Breast epithelium (tissue), 4 donors: ENCODE data around the gene PHKA2. TPM values are rescaled to one million over a fixed set of nuclear protein-coding genes. Genes with fewer than 3 reads are reported as not detected.

ENCODE experiments used
- DNase-seq, 2 donors: peaks; one replicate each; pipeline ENCODE4 v3.0.0-alpha.2; 2019; ENCODE audit warnings: low spot score in 2 of 2
- H3K27ac ChIP-seq, 2 donors: fragments of 200-600 bp; sonication (generic) in 1 of 2; one replicate each; pipeline ENCODE4 v1.5.1; 2016 to 2019; ENCODE audit warnings: mild to moderate bottlenecking in 1 of 2
- H3K27me3 ChIP-seq, 2 donors: fragments of 200-600 bp; sonication (generic) in 1 of 2; one replicate each; pipeline versions ENCODE4 v1.5.1 to v1.6.0; 2017 to 2019; ENCODE audit warnings: control low read depth in 1 of 2, mild to moderate bottlenecking in 1 of 2
- H3K36me3 ChIP-seq: fragments of 200-600 bp; one replicate; pipeline ENCODE4 v1.5.1; 2019
- H3K4me1 ChIP-seq, 2 donors: fragments of 200-600 bp; sonication (generic); one replicate each; pipeline ENCODE4 v1.5.1; 2016 to 2019; ENCODE audit warnings: control low read depth in 1 of 2
- H3K4me3 ChIP-seq, 3 donors: fragments of 200-600 bp; sonication (generic); 1 replicate in 2 of 3; 2 replicates in 1 of 3; pipeline ENCODE4 v1.5.1; 2016 to 2019; ENCODE audit warnings: mild to moderate bottlenecking in 3 of 3, moderate library complexity in 2 of 3
- H3K9me3 ChIP-seq, 2 donors: fragments of 200-600 bp; sonication (generic) in 1 of 2; one replicate each; pipeline ENCODE4 v1.5.1; 2016 to 2019; ENCODE audit warnings: control low read depth in 1 of 2
- POLR2A ChIP-seq: fragments of 450-650 bp; IDR thresholded peaks from one replicate; pipeline ENCODE4 v1.6.1; 2016; ENCODE audit warnings: antibody characterized with exemption, mild to moderate bottlenecking, moderate library complexity
- POLR2AphosphoS5 ChIP-seq, 3 donors: sonication (generic); formaldehyde crosslinking; IDR thresholded peaks; one replicate each; pipeline ENCODE4 v1.6.1; 2017; ENCODE audit warnings: antibody characterized with exemption in 3 of 3
- intact Hi-C: fragments of 100-400 bp; cut with DNase I; formaldehyde crosslinking; loops from one replicate; pipeline ENCODE4 v1.15.1; 2023; ENCODE audit warnings: low total_unique reads
- total RNA-seq, 3 donors: library from RNA; depleted of rRNA; stranded (reverse); fragments of >200 nt; gene quantifications; one replicate each; pipeline ENCODE4 v1.1.0, GENCODE V29; 2016
- TF ChIP-seq, protein P1 (sequence below), 3 donors: fragments of 450-650 bp; IDR thresholded peaks; one replicate each; pipeline ENCODE4 v1.5.1; 2016 to 2017; ENCODE audit warnings: antibody characterized with exemption in 3 of 3, mild to moderate bottlenecking in 3 of 3, moderate library complexity in 3 of 3

The PHKA2 gene
- total RNA-seq, 3 donors from 2014 or later, result 22.7 to 27.1 (median 25.6) TPM

DNA sequence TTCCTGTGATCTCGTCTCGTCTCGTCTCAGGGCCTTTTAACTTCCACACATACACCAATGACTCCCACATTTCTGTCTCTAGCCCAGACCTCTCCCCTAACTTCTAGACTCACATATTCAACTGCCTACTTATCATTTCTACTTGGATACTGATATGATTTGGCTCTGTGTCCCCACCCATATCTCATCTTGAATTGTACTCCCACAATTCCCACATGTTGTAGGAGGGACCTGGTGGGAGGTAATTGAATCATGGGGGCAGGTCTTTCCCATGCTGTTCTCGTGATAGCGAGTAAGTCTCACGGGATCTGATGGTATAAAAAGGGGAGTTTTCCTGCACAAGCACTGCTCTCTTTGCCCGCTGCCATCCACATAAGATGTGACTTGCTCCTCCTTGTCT lies 8.9 kb downstream of the PHKA2 start:
- no peak for TF ChIP-seq POLR2AphosphoS5 (IDR thresholded peaks at IDR 0.05)
- TF ChIP-seq, protein P1, sequence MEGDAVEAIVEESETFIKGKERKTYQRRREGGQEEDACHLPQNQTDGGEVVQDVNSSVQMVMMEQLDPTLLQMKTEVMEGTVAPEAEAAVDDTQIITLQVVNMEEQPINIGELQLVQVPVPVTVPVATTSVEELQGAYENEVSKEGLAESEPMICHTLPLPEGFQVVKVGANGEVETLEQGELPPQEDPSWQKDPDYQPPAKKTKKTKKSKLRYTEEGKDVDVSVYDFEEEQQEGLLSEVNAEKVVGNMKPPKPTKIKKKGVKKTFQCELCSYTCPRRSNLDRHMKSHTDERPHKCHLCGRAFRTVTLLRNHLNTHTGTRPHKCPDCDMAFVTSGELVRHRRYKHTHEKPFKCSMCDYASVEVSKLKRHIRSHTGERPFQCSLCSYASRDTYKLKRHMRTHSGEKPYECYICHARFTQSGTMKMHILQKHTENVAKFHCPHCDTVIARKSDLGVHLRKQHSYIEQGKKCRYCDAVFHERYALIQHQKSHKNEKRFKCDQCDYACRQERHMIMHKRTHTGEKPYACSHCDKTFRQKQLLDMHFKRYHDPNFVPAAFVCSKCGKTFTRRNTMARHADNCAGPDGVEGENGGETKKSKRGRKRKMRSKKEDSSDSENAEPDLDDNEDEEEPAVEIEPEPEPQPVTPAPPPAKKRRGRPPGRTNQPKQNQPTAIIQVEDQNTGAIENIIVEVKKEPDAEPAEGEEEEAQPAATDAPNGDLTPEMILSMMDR (IDR thresholded peaks at IDR 0.05), result no peak
- no peak for TF ChIP-seq POLR2A
- Histone ChIP-seq H3K4me1 (no peaks in the 10 kb centered on the region), H3K9me3 (no peaks in the 10 kb centered on the region), H3K4me3 (no peak overlapping the region), H3K27me3 (no peaks in the 10 kb centered on the region), H3K36me3 (no peaks in the 10 kb centered on the region), H3K27ac (no peak overlapping the region)
- intact Hi-C loops, result no loop called here
- DNase-seq, result no peak

DNA sequence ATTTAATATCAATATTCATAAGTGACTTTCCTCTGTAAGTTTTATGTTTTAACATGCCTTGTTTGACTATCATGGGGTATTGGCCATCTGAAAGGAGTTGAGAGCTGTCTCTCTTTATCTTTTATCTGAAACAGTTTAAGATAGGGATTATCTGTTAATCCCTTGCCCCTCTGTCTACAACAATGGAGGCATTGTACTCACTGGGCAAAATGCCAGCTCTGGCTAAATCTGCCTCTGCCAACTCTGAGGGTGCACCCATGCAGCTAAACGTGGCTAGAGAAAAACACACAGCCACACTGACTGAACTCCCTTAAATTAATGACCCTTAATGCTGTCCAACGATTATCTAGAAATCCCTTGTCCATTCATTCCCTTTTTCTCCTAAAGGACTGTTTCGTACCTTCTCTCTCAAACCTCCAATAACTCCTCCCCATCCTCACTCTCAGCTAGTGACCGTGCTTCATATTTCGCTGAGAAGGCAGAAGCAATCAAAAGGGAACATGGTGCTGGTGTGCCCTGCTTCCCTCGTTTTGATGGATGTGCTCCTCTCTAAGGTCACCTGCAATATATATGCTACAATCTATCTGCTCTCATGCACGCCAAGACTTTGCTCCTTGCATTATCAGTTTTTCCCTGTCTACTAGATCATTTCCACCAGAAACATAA lies 10.3 kb downstream of the PHKA2 start:
- no peak for DNase-seq
- Histone ChIP-seq H3K27me3 (no peaks in the 10 kb centered on the region), H3K27ac (no peak overlapping the region), H3K4me1 (no peaks in the 10 kb centered on the region), H3K4me3 (no peak overlapping the region), H3K9me3 (no peaks in the 10 kb centered on the region), H3K36me3 (no peaks in the 10 kb centered on the region)
- intact Hi-C loops, result no loop called here
- TF ChIP-seq, protein P1 (IDR thresholded peaks at IDR 0.05), result no peak
- no peak for TF ChIP-seq POLR2AphosphoS5 (IDR thresholded peaks at IDR 0.05)
- TF ChIP-seq POLR2A, result no peak

DNA sequence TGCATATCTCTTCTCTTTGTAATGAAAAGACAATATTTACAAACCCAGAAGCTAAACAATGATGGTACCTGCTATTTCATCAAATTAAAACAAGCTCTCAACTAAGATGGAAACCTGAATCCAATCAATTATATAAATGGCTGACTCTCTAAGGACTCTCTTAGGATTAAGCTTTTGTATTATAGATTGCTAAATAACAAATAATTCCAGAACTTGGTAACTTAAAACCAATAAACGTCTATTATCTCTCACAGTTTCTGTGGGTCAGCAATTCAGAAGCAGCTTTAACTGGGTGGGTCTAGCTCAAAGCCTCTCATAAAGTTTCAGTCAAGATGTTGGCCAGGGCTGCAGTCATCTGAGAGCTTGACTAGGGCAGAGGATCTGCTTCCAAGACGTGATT lies 12.4 kb downstream of the PHKA2 start:
- Histone ChIP-seq H3K27me3 (no peaks in the 10 kb centered on the region), H3K27ac (no peak overlapping the region), H3K4me1 (no peaks in the 10 kb centered on the region), H3K9me3 (no peaks in the 10 kb centered on the region), H3K4me3 (no peak overlapping the region), H3K36me3 (no peaks in the 10 kb centered on the region)
- intact Hi-C loops, result no loop called here
- no peak for TF ChIP-seq POLR2AphosphoS5 (IDR thresholded peaks at IDR 0.05)
- TF ChIP-seq, protein P1 (IDR thresholded peaks at IDR 0.05), result no peak
- TF ChIP-seq POLR2A, result no peak
- DNase-seq, result no peak

DNA sequence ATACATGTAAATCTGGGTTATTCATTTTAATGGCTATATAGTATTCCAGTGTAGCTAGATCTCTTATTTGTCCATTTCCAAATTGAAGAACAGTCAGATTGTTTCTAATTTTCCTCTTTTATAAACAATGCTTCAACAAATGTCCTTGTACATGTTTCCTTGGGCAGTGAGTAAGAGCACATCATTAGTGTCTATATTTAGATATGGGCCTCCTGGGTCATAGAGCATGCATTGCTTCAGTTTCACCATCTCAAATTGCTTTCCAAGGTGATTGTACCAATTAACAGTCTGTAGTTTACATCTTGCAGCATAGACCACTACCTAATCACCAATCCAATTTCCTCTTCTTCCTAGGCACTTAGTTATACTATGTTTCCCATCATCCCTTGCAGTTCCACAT lies 13.4 kb downstream of the PHKA2 start:
- no peak overlapping the region for H3K27ac ChIP-seq
- no peak for DNase-seq
- intact Hi-C loops, result no loop called here
- no peaks in the 10 kb centered on the region for H3K4me1 ChIP-seq
- H3K9me3 ChIP-seq, result no peaks in the 10 kb centered on the region
- TF ChIP-seq POLR2A, result no peak
- TF ChIP-seq, protein P1 (IDR thresholded peaks at IDR 0.05), result no peak
- no peak for TF ChIP-seq POLR2AphosphoS5 (IDR thresholded peaks at IDR 0.05)
- no peak overlapping the region for H3K4me3 ChIP-seq
- no peaks in the 10 kb centered on the region for H3K27me3 ChIP-seq
- no peaks in the 10 kb centered on the region for H3K36me3 ChIP-seq

DNA sequence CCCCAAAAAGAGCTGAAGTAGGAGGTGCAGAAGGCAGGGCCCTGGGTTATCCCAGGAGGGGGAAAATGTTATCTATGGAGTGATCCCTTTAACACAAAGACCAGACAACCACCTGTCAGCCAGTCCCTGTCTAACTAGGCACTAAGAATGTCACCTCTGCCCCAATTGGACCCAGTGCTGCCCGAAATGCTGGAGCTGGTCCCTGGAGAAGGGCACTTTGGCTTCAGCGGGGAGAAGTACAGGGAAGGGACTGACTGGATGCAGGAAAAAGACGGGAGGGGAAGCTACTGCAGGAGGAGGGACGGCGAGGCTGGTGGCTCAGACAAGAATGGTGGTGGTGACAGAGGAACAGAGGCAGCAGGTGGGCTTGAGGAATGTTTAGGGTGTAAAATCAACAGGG lies 17.3 kb downstream of the PHKA2 start:
- TF ChIP-seq, protein P1 (IDR thresholded peaks at IDR 0.05), result no peak
- TF ChIP-seq POLR2AphosphoS5 (IDR thresholded peaks at IDR 0.05) (no peak), POLR2A (no peak)
- Histone ChIP-seq H3K27ac (no peak overlapping the region), H3K36me3 (no peaks in the 10 kb centered on the region), H3K27me3 (peaks cover 0 to 5% of the 10 kb centered on the region in 2 donors), H3K4me1 (no peaks in the 10 kb centered on the region), H3K9me3 (no peaks in the 10 kb centered on the region), H3K4me3 (no peak overlapping the region)
- intact Hi-C loops, result no loop called here
- no peak for DNase-seq
